ENCODE results near the gene PDE6A. TPM values are rescaled to one million over a fixed set of nuclear protein-coding genes. Genes with fewer than 3 reads are reported as not detected.

PDE6A gene
- total RNA-seq, 1 experiment from 2014 or later, result not detected

DNA sequence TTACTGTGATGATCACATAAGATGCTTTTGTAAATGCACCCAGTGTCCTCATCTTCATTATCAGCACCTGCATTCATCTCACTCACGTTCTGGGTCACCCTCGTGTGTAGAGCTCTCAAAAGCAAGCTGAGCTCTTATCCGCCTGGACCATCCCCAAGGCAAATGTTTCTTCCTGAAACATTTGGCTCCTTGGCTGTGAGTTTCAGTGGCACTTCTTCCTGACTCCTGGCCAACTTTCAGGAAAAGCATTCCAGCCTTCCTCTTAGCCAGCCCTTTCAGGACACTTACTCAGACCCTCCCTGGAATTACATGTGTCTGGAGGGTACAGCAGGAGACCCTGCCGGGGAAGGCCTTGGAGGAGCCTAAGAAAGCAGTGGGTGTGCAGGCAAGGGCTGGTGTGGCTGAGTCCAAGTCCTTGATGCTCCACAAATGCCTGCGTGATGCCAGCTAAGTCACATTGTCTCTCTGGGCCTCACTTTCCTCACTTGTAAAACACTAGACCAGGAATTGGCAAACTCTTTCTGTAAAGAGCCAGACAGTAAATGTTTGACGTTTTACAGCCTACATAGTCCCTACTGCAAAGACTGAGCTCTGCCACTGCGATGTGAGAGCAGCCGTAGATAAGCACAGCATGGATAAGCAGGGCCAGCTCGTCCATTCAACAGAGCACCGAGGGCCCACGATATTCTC is 72.1 kb downstream of the PDE6A start:
- no peak overlapping the region for H2BK120ac ChIP-seq (ENCODE audit: low read depth, low read length, poor library complexity, severe bottlenecking)
- H3K4ac ChIP-seq (ENCODE audit: low read depth, low read length), result no peak overlapping the region
- WGBS (ENCODE audit: extremely low coverage, insufficient read length, low lambda C conversion rate), result no CpG with 5 or more reads among the region's 11 CpGs

More for the DNA sequence above, 72.1 kb downstream of the PDE6A start:
- no peak overlapping the region for H4K5ac ChIP-seq (ENCODE audit: insufficient read length, low read depth, low read length)
- no peaks in the 10 kb centered on the region for H3K27me3 ChIP-seq (ENCODE audit: insufficient read depth, low read length)
- Mint-ChIP-seq H3K4me1 (peaks cover 10 to 17% of the 10 kb centered on the region in 2 experiments), H3K27me3 (ENCODE audit: low read depth) (no peaks in the 10 kb centered on the region; the same call in 1 of the 2 replicates), H3K27ac (no peak overlapping the region; a peak in 1 of 7 replicates), H3K9me3 (no peaks in the 10 kb centered on the region), H3K36me3 (ENCODE audit: insufficient read depth in 1 of 3, low read depth in 3 of 3) (no peaks in the 10 kb centered on the region), H3K4me3 (no peak overlapping the region)
- no peak overlapping the region for H2AK5ac ChIP-seq (ENCODE audit: insufficient read length, low read length)
- no peaks in the 10 kb centered on the region; the same call in 1 of the 2 replicates for H3K4me1 ChIP-seq (ENCODE audit: insufficient read depth, low read length)
- no peak overlapping the region for H2BK5ac ChIP-seq (ENCODE audit: insufficient read length, low read length)
- no peak overlapping the region for H3K14ac ChIP-seq (ENCODE audit: insufficient read depth, low read length)
- H2BK15ac ChIP-seq (ENCODE audit: low read depth, low read length), result no peak overlapping the region
- no peak overlapping the region for H3K23ac ChIP-seq (ENCODE audit: insufficient read length, low read depth, low read length)
- DNase-seq, result no peak
- no peak overlapping the region for H3T11ph ChIP-seq (ENCODE audit: low read length)
- no peak overlapping the region for H3K56ac ChIP-seq (ENCODE audit: insufficient read length, low read depth, low read length)
- no peak overlapping the region for H3K9ac ChIP-seq (ENCODE audit: extremely low read depth, insufficient read length, low read length)
- H4K8ac ChIP-seq (replicated peaks; ENCODE audit: insufficient read length, low read depth, low read length), result no peak overlapping the region
- H2BK12ac ChIP-seq (ENCODE audit: insufficient read length, low read depth, low read length), result no peak overlapping the region
- peaks cover 2% of the 10 kb centered on the region for H4K20me1 ChIP-seq (ENCODE audit: control insufficient read depth, insufficient read depth, insufficient read length)
- no peak overlapping the region for H4K91ac ChIP-seq (ENCODE audit: insufficient read length, low read depth, low read length)
- no peaks in the 10 kb centered on the region for H3K79me1 ChIP-seq (ENCODE audit: insufficient read depth, low read depth, low read length, poor library complexity, severe bottlenecking)
- TF ChIP-seq, protein P1, sequence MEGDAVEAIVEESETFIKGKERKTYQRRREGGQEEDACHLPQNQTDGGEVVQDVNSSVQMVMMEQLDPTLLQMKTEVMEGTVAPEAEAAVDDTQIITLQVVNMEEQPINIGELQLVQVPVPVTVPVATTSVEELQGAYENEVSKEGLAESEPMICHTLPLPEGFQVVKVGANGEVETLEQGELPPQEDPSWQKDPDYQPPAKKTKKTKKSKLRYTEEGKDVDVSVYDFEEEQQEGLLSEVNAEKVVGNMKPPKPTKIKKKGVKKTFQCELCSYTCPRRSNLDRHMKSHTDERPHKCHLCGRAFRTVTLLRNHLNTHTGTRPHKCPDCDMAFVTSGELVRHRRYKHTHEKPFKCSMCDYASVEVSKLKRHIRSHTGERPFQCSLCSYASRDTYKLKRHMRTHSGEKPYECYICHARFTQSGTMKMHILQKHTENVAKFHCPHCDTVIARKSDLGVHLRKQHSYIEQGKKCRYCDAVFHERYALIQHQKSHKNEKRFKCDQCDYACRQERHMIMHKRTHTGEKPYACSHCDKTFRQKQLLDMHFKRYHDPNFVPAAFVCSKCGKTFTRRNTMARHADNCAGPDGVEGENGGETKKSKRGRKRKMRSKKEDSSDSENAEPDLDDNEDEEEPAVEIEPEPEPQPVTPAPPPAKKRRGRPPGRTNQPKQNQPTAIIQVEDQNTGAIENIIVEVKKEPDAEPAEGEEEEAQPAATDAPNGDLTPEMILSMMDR (conservative IDR thresholded peaks at IDR 0.05), result no peak
- H3K27ac ChIP-seq (ENCODE audit: insufficient read length, low read depth, low read length), result no peak overlapping the region
- H3K23me2 ChIP-seq (ENCODE audit: insufficient read length, low read depth, low read length, poor library complexity, severe bottlenecking), result no peaks in the 10 kb centered on the region
- H2BK20ac ChIP-seq (ENCODE audit: low read depth, low read length, poor library complexity, severe bottlenecking), result no peak overlapping the region
- no peak overlapping the region for H2AFZ ChIP-seq (ENCODE audit: low read length)
- no peaks in the 10 kb centered on the region for H3K9me3 ChIP-seq (ENCODE audit: control insufficient read depth, low read depth, low read length)
- no peak overlapping the region for H3K18ac ChIP-seq (ENCODE audit: insufficient read length, low read depth, low read length)
- H3K79me2 ChIP-seq (ENCODE audit: insufficient read depth, low read length), result no peaks in the 10 kb centered on the region
- H3K4me2 ChIP-seq (ENCODE audit: insufficient read depth, insufficient read length, low read length), result no peak overlapping the region
